ENCODE results near the gene TARBP2.
"Not testable (repeated sequence)": the region's sequence is repeated elsewhere in the genome, so short reads cannot be mapped to it uniquely, and the experiment has no call there.

The TARBP2 gene

DNA sequence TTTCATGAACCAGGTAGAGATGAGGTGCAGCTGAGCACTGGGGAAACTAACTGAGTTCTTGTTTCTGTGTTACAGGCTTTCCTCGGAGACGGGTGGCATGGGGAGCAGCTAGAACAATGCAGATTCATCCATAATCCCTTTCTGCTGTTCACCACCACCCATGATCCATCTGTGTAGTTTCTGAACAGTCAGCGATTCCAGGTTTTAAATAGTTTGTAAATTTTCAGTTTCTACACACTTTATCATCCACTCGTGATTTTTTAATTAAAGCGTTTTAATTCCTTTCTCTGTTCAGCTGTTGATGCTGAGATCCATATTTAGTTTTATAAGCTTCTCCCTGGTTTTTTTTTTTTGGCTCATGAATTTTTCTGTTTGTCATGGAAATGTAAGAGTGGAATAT, 21.8 kb upstream of the TARBP2 start:
- H3K9ac ChIP-seq (ENCODE audit: low read length), result no peak overlapping the region
- no peak overlapping the region for H3K27ac ChIP-seq (ENCODE audit: low read depth, low read length)
- H3K4me3 ChIP-seq (ENCODE audit: low read length), result no peak overlapping the region
- peaks cover 55% of the 10 kb centered on the region for H3K36me3 ChIP-seq (ENCODE audit: control insufficient read depth, insufficient read depth, low read length)
- no peaks in the 10 kb centered on the region for H3K27me3 ChIP-seq (ENCODE audit: control insufficient read depth, insufficient read depth, low read length)
- H3K4me1 ChIP-seq (ENCODE audit: control insufficient read depth, insufficient read depth, low read length), result no peaks in the 10 kb centered on the region

DNA sequence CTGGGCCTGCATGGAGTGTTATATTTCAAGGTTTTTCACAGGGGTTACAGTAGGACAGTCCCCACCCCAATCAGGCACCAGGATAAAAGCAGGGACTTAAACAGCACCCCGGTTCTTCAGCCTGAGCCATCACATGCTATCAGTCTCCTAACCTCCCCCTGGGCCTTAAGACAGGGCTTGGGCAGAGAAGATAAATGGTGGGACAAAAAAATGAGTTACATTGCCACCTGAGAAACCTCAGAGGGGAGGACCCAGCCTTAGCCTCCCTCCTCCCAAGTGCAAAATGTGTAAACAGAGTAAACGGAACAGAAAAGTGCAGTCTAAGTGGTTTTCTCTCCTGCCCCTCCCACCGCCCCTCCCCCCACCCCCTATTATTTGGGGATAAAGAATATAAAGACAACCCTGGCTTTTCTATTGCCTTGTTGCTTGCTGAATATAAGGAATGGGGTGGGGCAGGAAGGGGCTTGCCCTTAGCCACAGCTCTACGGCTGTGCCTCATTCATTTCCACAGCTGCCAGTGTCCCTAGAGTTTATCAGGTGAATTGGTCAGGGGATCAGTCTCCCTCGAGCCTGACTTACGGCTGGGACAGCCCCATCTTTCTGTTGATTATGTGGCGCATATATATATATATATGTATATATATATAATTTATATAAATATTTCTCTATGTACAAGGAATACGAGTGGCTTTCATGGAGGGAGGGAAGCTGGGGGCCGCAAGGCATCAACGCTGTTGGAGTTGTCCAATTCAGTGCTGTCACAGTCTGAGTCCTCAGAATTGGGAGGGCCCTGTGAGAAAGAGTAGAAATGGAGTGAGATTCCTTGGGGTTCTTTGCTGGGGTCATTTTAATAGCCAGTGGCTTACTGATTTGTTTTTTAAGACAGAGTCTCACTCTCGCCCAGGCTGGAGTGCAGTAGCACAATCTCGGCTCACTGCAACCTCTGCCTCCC, 20.3 kb upstream of the TARBP2 start:
- H3K27me3 ChIP-seq (ENCODE audit: control insufficient read depth, insufficient read depth, low read length), result no peaks in the 10 kb centered on the region
- no peaks in the 10 kb centered on the region for H3K4me1 ChIP-seq (ENCODE audit: control insufficient read depth, insufficient read depth, low read length)
- H3K9ac ChIP-seq (ENCODE audit: low read length), result no peak overlapping the region
- no peak overlapping the region for H3K27ac ChIP-seq (ENCODE audit: low read depth, low read length)
- H3K4me3 ChIP-seq (ENCODE audit: low read length), result no peak overlapping the region
- peaks cover 54% of the 10 kb centered on the region for H3K36me3 ChIP-seq (ENCODE audit: control insufficient read depth, insufficient read depth, low read length)

DNA sequence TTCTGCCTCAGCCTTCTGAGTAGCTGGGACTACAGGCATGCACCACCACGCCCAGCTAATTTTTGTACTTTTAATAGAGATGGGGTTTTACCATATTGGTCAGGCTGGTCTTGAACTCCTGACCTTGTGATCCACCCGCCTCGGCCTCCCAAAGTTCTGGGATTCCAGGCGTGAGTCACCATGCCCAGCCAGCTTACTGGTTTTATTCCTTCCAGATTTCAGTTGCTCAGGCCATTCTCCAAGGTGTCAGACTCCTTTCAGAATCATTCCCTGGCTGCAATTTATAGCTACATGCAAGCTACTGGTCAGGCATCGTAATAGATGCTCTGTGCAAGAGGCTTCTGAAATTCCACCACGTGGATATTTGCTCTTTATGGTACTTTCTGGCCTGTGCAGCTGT, 19.6 kb upstream of the TARBP2 start:
- H3K36me3 ChIP-seq (ENCODE audit: control insufficient read depth, insufficient read depth, low read length), result peaks cover 49% of the 10 kb centered on the region
- not testable (repeated sequence) for H3K9ac ChIP-seq (ENCODE audit: low read length); H3K4me1 ChIP-seq (ENCODE audit: control insufficient read depth, insufficient read depth, low read length); H3K27me3 ChIP-seq (ENCODE audit: control insufficient read depth, insufficient read depth, low read length); H3K27ac ChIP-seq (ENCODE audit: low read depth, low read length); H3K4me3 ChIP-seq (ENCODE audit: low read length)

- Histone ChIP-seq H3K4me1 (ENCODE audit: control insufficient read depth, insufficient read depth, low read length) (no peaks in the 10 kb centered on the region), H3K27me3 (ENCODE audit: control insufficient read depth, insufficient read depth, low read length) (no peaks in the 10 kb centered on the region), H3K4me3 (ENCODE audit: low read length) (no peak overlapping the region), H3K27ac (ENCODE audit: low read depth, low read length) (no peak overlapping the region), H3K36me3 (ENCODE audit: control insufficient read depth, insufficient read depth, low read length) (peaks cover 49% of the 10 kb centered on the region), H3K9ac (ENCODE audit: low read length) (no peak overlapping the region)
Measured at GRCh38 chr12:53481939-53482586, 19.0 kb upstream of the TARBP2 start.

DNA sequence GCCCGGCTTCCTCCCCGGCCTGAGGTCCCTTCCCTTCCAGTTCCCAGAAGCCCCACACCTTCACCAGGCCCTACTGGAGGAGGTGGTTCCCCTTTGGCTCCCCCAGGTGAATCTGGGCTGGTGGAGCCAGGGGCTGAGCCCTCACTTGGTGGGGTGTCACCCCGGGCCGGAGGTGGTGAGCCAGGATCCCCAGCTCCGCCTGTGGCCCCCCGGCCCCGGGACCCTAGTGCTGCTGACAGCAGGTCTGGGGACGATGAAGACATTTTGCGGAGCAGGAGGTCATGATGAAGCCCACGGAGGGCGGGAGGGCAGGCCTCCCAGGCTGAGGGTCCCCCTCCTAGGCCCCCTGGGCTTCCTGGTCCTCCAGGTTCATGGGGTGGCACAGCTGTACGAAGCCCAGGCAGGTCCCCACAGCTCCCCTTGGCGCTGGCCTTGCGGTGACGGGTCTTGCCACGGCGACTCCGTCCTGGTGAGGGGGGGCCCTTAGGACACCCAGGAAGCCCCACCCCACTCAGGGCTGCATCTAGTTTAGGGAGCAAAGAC, 18.4 kb upstream of the TARBP2 start:
- no peaks in the 10 kb centered on the region for H3K4me1 ChIP-seq (ENCODE audit: control insufficient read depth, insufficient read depth, low read length)
- no peak overlapping the region for H3K27ac ChIP-seq (ENCODE audit: low read depth, low read length)
- no peaks in the 10 kb centered on the region for H3K27me3 ChIP-seq (ENCODE audit: control insufficient read depth, insufficient read depth, low read length)

GRCh38 chr12:53483225-53483978, 17.7 kb upstream of the TARBP2 start:
- H3K9ac ChIP-seq (ENCODE audit: low read length), result no peak overlapping the region
- no peak overlapping the region for H3K27ac ChIP-seq (ENCODE audit: low read depth, low read length)
- no peak overlapping the region for H3K4me3 ChIP-seq (ENCODE audit: low read length)
- no peaks in the 10 kb centered on the region for H3K27me3 ChIP-seq (ENCODE audit: control insufficient read depth, insufficient read depth, low read length)
- peaks cover 44% of the 10 kb centered on the region for H3K36me3 ChIP-seq (ENCODE audit: control insufficient read depth, insufficient read depth, low read length)
- H3K4me1 ChIP-seq (ENCODE audit: control insufficient read depth, insufficient read depth, low read length), result no peaks in the 10 kb centered on the region

More for the DNA sequence above, 18.4 kb upstream of the TARBP2 start:
- H3K36me3 ChIP-seq (ENCODE audit: control insufficient read depth, insufficient read depth, low read length), result peaks cover 49% of the 10 kb centered on the region
- no peak overlapping the region for H3K9ac ChIP-seq (ENCODE audit: low read length)
- H3K4me3 ChIP-seq (ENCODE audit: low read length), result no peak overlapping the region

DNA sequence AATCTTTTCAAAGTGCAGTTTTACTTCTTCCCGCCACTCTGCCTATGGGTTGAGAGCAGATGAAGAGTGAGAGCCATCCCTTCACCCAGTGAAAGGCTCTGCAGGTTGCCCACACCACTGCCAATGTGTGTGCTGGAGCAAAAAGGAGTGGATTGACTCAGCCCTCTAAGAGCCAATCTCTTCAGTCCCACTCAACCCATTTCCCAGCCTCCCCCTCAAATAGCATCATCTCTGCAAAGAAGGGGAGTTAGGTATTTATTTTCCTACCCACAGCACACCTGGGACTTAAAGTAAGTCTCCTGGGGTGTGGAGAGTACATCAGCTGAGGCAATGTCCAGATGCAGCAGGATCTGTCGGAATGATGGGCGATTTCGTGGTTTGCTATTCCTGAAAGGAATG, 17.1 kb upstream of the TARBP2 start:
- peaks cover 42% of the 10 kb centered on the region for H3K36me3 ChIP-seq (ENCODE audit: control insufficient read depth, insufficient read depth, low read length)
- no peaks in the 10 kb centered on the region for H3K27me3 ChIP-seq (ENCODE audit: control insufficient read depth, insufficient read depth, low read length)
- no peak overlapping the region for H3K27ac ChIP-seq (ENCODE audit: low read depth, low read length)
- no peaks in the 10 kb centered on the region for H3K4me1 ChIP-seq (ENCODE audit: control insufficient read depth, insufficient read depth, low read length)
- H3K4me3 ChIP-seq (ENCODE audit: low read length), result no peak overlapping the region
- H3K9ac ChIP-seq (ENCODE audit: low read length), result no peak overlapping the region

DNA sequence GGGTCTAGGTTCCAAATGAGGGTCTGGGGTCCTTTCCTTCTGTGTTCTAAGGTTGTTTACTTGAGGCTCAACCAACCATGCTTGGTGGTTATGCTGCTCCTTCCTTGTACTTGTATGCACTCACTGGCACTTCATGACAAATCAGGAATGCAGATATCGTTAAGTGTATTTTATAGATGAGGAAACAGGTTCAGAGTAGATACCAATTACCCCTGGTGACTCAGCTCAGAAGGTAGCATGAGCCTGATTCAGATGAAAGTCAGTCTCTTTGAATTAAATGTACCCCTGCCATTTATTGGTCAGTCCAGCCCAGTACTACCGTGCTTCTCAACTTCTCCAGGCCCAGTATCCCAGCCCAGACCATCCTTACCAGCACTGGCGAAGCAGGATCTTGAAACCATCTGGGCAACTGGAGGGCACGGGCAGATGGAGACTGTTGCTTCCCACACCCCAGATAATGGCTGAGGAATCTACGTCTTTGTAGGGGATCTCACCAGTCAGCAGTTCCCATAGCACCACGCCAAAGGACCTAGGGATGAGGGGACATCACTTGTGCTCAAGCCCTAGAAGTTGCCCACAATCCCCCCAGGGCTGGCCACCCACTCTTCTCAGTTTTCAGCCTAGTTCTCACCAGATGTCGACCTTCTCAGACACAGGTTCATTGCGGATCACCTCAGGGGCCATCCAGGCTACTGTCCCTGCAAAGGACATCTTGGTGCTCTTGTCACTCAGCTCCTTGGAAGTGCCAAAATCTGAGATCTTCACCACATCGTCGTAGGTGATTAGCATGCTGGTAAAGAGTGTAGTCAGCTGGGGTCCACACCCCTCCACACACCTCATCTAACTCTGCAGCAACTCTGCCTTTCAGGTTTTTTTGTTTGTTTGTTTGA, 16.2 kb upstream of the TARBP2 start:
- no peak overlapping the region for H3K4me3 ChIP-seq (ENCODE audit: low read length)
- H3K27me3 ChIP-seq (ENCODE audit: control insufficient read depth, insufficient read depth, low read length), result no peaks in the 10 kb centered on the region
- H3K27ac ChIP-seq (ENCODE audit: low read depth, low read length), result no peak overlapping the region
- no peak overlapping the region for H3K9ac ChIP-seq (ENCODE audit: low read length)
- peaks cover 35% of the 10 kb centered on the region for H3K36me3 ChIP-seq (ENCODE audit: control insufficient read depth, insufficient read depth, low read length)
- no peaks in the 10 kb centered on the region for H3K4me1 ChIP-seq (ENCODE audit: control insufficient read depth, insufficient read depth, low read length)

DNA sequence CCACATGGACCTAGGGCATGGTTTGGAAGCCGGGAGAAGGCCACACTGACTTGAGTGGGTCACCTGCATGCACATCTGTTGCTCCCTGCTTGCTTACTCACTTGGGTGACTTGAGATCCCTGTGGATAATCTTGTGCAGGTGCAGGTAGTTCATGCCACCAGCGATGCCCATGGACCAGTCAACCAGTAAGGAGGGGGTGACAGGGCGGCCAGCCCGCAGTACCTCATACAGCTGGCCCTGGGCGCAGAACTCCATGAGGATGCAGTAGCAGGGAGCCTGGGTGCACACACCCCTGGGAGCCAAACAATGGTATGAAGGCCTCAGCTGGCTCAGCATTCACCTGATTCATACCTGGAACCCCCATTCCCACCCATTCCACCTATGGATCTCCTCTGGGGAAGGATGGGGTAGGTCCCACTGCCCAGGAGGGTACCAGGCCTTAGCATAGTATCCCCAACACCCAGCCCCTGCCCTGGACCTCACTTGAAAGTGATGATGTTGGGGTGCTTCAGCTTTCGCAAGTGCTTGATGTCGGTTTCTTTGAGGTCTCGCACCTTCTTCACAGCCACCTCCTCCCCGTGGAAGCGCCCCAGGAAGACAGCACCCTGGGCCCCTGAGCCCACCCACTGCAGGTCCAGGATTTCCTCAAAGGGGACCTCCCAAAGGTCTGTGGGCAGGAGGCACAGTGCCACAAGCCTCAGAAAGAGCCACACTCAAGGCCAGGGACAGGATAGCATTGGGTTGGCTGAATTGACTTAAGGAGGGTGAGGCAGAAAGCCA, 14.9 kb upstream of the TARBP2 start:
- no peak overlapping the region for H3K27ac ChIP-seq (ENCODE audit: low read depth, low read length)
- no peaks in the 10 kb centered on the region for H3K4me1 ChIP-seq (ENCODE audit: control insufficient read depth, insufficient read depth, low read length)
- H3K9ac ChIP-seq (ENCODE audit: low read length), result no peak overlapping the region
- peaks cover 27% of the 10 kb centered on the region for H3K36me3 ChIP-seq (ENCODE audit: control insufficient read depth, insufficient read depth, low read length)
- H3K4me3 ChIP-seq (ENCODE audit: low read length), result no peak overlapping the region
- H3K27me3 ChIP-seq (ENCODE audit: control insufficient read depth, insufficient read depth, low read length), result no peaks in the 10 kb centered on the region

DNA sequence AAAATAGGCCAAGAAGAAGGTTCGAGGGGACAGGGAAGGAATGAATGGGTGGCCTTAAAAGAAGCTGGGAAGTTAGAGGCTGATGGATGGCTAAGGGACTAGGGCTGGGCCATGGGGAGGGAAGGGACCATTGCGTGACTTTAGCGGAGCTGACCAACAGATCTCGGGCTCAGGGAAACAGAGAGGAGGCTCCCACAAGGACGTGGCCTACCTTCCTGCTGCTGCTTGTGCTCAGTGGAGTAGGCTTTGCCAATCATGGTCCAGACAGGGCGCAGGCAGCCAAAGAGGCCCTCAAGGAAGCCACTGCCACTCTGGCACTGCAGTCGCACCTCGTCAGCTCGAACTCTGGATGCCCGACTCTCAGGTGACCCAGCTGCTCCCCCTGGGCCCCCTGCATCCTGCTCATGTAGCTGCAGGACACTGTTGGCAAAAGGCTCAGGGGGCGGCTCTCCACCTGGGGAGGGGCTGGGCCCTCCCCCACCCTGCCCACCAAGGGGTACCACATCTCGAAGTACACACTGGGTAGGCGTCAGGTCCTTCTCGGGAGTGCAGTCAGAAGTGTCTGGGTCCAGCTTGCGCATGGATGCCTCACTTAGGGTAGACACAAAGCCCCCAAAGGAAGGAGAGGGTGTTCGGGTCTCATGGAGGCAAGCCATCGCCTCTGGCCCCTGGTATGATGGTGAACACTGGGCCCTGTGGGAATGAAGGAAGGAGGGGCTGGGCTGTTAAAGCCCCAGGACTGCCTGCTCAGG, 14.2 kb upstream of the TARBP2 start:
- peaks cover 22% of the 10 kb centered on the region for H3K36me3 ChIP-seq (ENCODE audit: control insufficient read depth, insufficient read depth, low read length)
- H3K4me1 ChIP-seq (ENCODE audit: control insufficient read depth, insufficient read depth, low read length), result no peaks in the 10 kb centered on the region
- H3K27me3 ChIP-seq (ENCODE audit: control insufficient read depth, insufficient read depth, low read length), result no peaks in the 10 kb centered on the region
- no peak overlapping the region for H3K27ac ChIP-seq (ENCODE audit: low read depth, low read length)
- no peak overlapping the region for H3K9ac ChIP-seq (ENCODE audit: low read length)
- no peak overlapping the region for H3K4me3 ChIP-seq (ENCODE audit: low read length)

Measured in rectal smooth muscle tissue (tissue), 1 donor.